Neural cell (in vitro differentiated cells): ENCODE data around the gene KBTBD13. TPM values are rescaled to one million over a fixed set of nuclear protein-coding genes. Genes with fewer than 3 reads are reported as not detected.

ENCODE experiments used
- H2AFZ ChIP-seq: fragments of 200-600, 300-800 bp; sonication (generic), shearing (Covaris generic); 2 replicates; pipeline ENCODE4 v1.6.0; 2014; ENCODE audit warnings: low read depth, mild to moderate bottlenecking, antibody characterized with exemption, low read length, moderate library complexity
- H3F3A ChIP-seq: fragments of 200-600 bp; shearing (Covaris generic); 2 replicates; pipeline ENCODE4 v1.6.1; 2016; ENCODE audit warnings: mild to moderate bottlenecking, moderate library complexity, mixed read lengths, antibody characterized with exemption, low read length; ENCODE audit not compliant: insufficient read depth, poor library complexity, severe bottlenecking
- H3K27ac ChIP-seq: fragments of 200-600, 300-800 bp; sonication (generic), shearing (Covaris generic); 2 replicates; pipeline ENCODE4 v1.5.1; 2014; ENCODE audit warnings: mild to moderate bottlenecking, low read length, moderate library complexity
- H3K27me3 ChIP-seq: fragments of 300-800, 200-600 bp; sonication (generic), shearing (Covaris generic); 2 replicates; pipeline ENCODE4 v1.6.0; 2014; ENCODE audit warnings: mild to moderate bottlenecking, low read depth, low read length, moderate library complexity; ENCODE audit not compliant: insufficient read depth
- H3K36me3 ChIP-seq: fragments of 300-800, 200-600 bp; sonication (generic), shearing (Covaris generic); 2 replicates; pipeline ENCODE4 v1.5.1; 2014; ENCODE audit warnings: mild to moderate bottlenecking, antibody characterized with exemption, low read length, moderate library complexity; ENCODE audit not compliant: insufficient read depth
- H3K4me2 ChIP-seq: fragments of 300-800, 200-600 bp; sonication (generic), shearing (Covaris generic); 2 replicates; pipeline ENCODE4 v1.6.0; 2014; ENCODE audit warnings: mild to moderate bottlenecking, low read length
- H3K4me3 ChIP-seq: fragments of 300-800, 200-600 bp; sonication (generic), shearing (Covaris generic); 2 replicates; pipeline ENCODE4 v1.5.1; 2014; ENCODE audit warnings: mild to moderate bottlenecking, low read length, moderate library complexity
- H3K79me2 ChIP-seq: fragments of 200-600 bp; shearing (Covaris generic); replicated peaks from 2 replicates; pipeline ENCODE4 v1.6.0; 2014; ENCODE audit warnings: mild to moderate bottlenecking, low read length, moderate library complexity; ENCODE audit not compliant: insufficient read depth
- H3K9ac ChIP-seq: fragments of 300-800, 200-600 bp; sonication (generic), shearing (Covaris generic); 2 replicates; pipeline ENCODE4 v1.6.1; 2016; ENCODE audit warnings: mild to moderate bottlenecking, low read length, mixed read lengths
- H3K9me2 ChIP-seq: fragments of 200-600 bp; shearing (Covaris generic); 2 replicates; pipeline ENCODE4 v1.6.1; 2016; ENCODE audit warnings: mild to moderate bottlenecking, low read length, mixed read lengths; ENCODE audit not compliant: insufficient read depth
- H3K9me3 ChIP-seq: fragments of 200-600, 300-800 bp; sonication (generic), shearing (Covaris generic); 2 replicates; pipeline ENCODE4 v1.6.1; 2016; ENCODE audit warnings: mild to moderate bottlenecking, mixed run types, low read length, moderate library complexity, mixed read lengths
- H4K20me1 ChIP-seq: fragments of 200-600 bp; shearing (Covaris generic); 2 replicates; pipeline ENCODE4 v1.6.1; 2016; ENCODE audit warnings: mild to moderate bottlenecking, mixed run types; ENCODE audit not compliant: insufficient read depth
- CTCF ChIP-seq: fragments of 450-650 bp; IDR thresholded peaks from 2 replicates; pipeline ENCODE4 v1.5.1; 2014; ENCODE audit warnings: antibody characterized with exemption, mild to moderate bottlenecking, moderate library complexity; ENCODE audit not compliant: poor library complexity, severe bottlenecking
- EP300 ChIP-seq: fragments of 450-650 bp; conservative IDR thresholded peaks from 2 replicates; pipeline ENCODE4 v1.6.1; 2014; ENCODE audit warnings: antibody characterized with exemption, mild to moderate bottlenecking, moderate library complexity; ENCODE audit not compliant: poor library complexity, severe bottlenecking
- EZH2 ChIP-seq: fragments of 200-600, 300-800 bp; shearing (Covaris generic), sonication (generic); IDR thresholded peaks from 2 replicates; pipeline ENCODE4 v1.6.1; 2014; ENCODE audit warnings: antibody characterized with exemption, low read length, borderline replicate concordance, mild to moderate bottlenecking; ENCODE audit not compliant: insufficient read depth, poor library complexity, severe bottlenecking
- MXI1 ChIP-seq: fragments of 450-650 bp; conservative IDR thresholded peaks from 2 replicates; pipeline ENCODE4 v1.6.1; 2014; ENCODE audit warnings: antibody characterized with exemption, mild to moderate bottlenecking; ENCODE audit not compliant: poor library complexity, severe bottlenecking
- POLR2AphosphoS5 ChIP-seq: IDR thresholded peaks from 2 replicates; pipeline ENCODE4 v1.6.1; 2012
- RAD21 ChIP-seq: fragments of 450-650 bp; conservative IDR thresholded peaks from 2 replicates; pipeline ENCODE4 v1.6.1; 2014; ENCODE audit warnings: antibody characterized with exemption, mild to moderate bottlenecking, moderate library complexity
- REST ChIP-seq: IDR thresholded peaks from 2 replicates; pipeline ENCODE4 v1.6.1; 2012; ENCODE audit warnings: borderline replicate concordance
- SMC3 ChIP-seq: fragments of 450-650 bp; conservative IDR thresholded peaks from 2 replicates; pipeline ENCODE4 v1.6.1; 2014; ENCODE audit warnings: antibody characterized with exemption, mild to moderate bottlenecking, moderate library complexity; ENCODE audit not compliant: poor library complexity
- TAF1 ChIP-seq: IDR thresholded peaks from 2 replicates; pipeline ENCODE4 v1.6.1; 2012; ENCODE audit warnings: low read depth
- polyA plus RNA-seq: library from polyadenylated mRNA; depleted of rRNA; stranded (reverse); fragments of >200 nt; gene quantifications from 2 replicates; pipeline ENCODE4 v1.2.3, GENCODE V29; 2014

KBTBD13 gene
- polyA plus RNA-seq, 1 donor from 2014 or later = not detected

GRCh38 chr15:65071381-65071811, 5.2 kb upstream of the KBTBD13 start:
- Histone ChIP-seq H3K79me2 (no peaks in the 10 kb centered on the region), H3K9ac (no peak overlapping the region)

GRCh38 chr15:65072027-65072426, 4.5 kb upstream of the KBTBD13 start:
- no peaks in the 10 kb centered on the region for H3F3A ChIP-seq
- no peaks in the 10 kb centered on the region for H3K9me3 ChIP-seq
- H3K9ac ChIP-seq = no peak overlapping the region
- H3K79me2 ChIP-seq = no peaks in the 10 kb centered on the region
- no peaks in the 10 kb centered on the region for H3K36me3 ChIP-seq
- no peak overlapping the region for H2AFZ ChIP-seq
- H3K4me3 ChIP-seq = no peak overlapping the region
- peaks cover 15% of the 10 kb centered on the region for H3K27me3 ChIP-seq
- no peak overlapping the region for H3K27ac ChIP-seq
- H3K9me2 ChIP-seq = no peaks in the 10 kb centered on the region
- no peak overlapping the region for H3K4me2 ChIP-seq
- H4K20me1 ChIP-seq = no peaks in the 10 kb centered on the region
- TF ChIP-seq POLR2AphosphoS5 = no peak
- TF ChIP-seq CTCF = no peak
- no peak for TF ChIP-seq EP300
- TF ChIP-seq RAD21 = no peak
- no peak for TF ChIP-seq SMC3
- no peak for TF ChIP-seq TAF1
- TF ChIP-seq REST = no peak

More at GRCh38 chr15:65071381-65071811, 5.2 kb upstream of the KBTBD13 start:
- TF ChIP-seq MXI1 (no peak), TAF1 (no peak), REST (no peak), CTCF (no peak), RAD21 (no peak), EZH2 (no peak), POLR2AphosphoS5 (no peak), EP300 (no peak), SMC3 (no peak)
- Histone ChIP-seq H3K4me2 (no peak overlapping the region), H3F3A (no peaks in the 10 kb centered on the region), H3K9me2 (no peaks in the 10 kb centered on the region), H3K27ac (no peak overlapping the region), H2AFZ (no peak overlapping the region), H3K27me3 (peaks cover 22% of the 10 kb centered on the region), H4K20me1 (no peaks in the 10 kb centered on the region), H3K9me3 (no peaks in the 10 kb centered on the region), H3K4me3 (no peak overlapping the region), H3K36me3 (no peaks in the 10 kb centered on the region)
